ENCODE data around the gene TOGARAM2. TPM values are rescaled to one million over a fixed set of nuclear protein-coding genes. Genes with fewer than 3 reads are reported as not detected.
A peak's percentile ranks its signal among the peaks of the same experiment; 100 is the strongest.

Gene TOGARAM2
- polyA plus RNA-seq (ENCODE audit: insufficient read length): 2.4 TPM
- long read RNA-seq, donor 1: 0 reads
- long read RNA-seq, donor 2: 0 reads
- long read RNA-seq, donor 3: 0 reads
- long read RNA-seq, donor 4: 0 reads
- long read RNA-seq, donor 5: 0 reads
- long read RNA-seq, donor 6: 0 reads
- long read RNA-seq, donor 7: 0 reads
- long read RNA-seq, donor 8: 0 reads

- peak; percentile 70 for DNase-seq
Measured at GRCh38 chr2:28981016-28981441, at the start of gene TOGARAM2. TSS of gene TOGARAM2 (plus strand) at chr2:28981298. CDS start at chr2:28994835, 13,537 bp downstream.

GRCh38 chr2:28934769-28935168 lies 46.3 kb upstream of the TOGARAM2 start:
- no peak for DNase-seq

- no peak for DNase-seq
Measured at GRCh38 chr2:28941008-28941407, 40.1 kb upstream of the TOGARAM2 start.

- DNase-seq: no peak
Measured at GRCh38 chr2:28944535-28945248, 36.4 kb upstream of the TOGARAM2 start.

- no peak for DNase-seq
Measured at GRCh38 chr2:28948160-28948559, 32.9 kb upstream of the TOGARAM2 start.

DNA sequence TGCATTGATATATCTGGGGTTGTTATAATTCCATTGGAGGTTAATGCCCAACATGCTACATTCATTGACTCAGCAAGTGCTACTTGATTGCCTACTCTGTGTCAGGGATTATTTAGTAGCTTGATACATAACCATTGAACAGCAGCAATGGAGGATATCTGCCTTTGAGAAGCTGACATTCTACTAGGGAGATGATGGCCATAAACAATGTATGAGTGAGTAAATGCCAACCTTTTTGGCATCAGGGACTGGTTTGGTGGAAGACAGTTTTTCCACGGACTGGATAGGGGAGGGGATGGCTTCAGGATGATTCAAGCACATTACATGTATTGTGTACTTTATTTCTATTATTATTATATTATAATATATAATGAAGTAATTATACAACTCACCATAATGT lies 31.9 kb upstream of the TOGARAM2 start:
- no peak for DNase-seq

DNA sequence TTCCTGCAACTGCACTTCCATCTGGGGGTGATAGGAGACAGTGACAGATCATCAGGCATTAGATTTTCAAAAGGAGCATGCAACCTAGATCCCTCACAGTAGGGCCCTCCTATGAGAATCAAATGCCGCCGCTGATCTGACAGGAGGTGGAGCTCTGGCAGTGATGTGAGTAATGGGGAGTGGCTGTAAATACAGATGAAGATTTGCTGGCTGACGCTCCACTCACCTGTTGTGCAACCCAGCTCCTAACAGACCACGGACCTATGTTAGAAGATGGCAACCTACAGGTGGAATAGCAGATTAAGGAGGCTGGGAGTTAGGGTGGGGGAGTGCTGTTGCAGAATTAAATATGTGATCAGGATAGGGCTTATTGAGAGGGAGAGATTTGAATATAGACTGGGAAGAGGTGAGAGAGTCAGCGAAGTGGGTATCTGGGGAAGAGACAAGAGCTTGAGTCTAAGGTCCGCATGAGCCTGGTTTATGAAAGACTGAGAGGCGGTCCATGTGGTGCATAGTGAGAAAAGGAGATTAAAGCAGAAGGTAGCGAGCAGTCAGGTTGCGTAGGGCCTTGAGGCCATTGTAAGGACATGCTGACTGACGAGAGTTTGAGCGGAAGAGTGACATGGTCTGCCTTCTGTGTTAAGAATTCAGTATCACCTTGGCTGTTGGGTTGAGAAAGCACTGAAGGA lies 31.3 kb upstream of the TOGARAM2 start:
- no peak for DNase-seq

- no peak for DNase-seq
Measured at GRCh38 chr2:28950941-28951630, 30.0 kb upstream of the TOGARAM2 start.

- no peak for DNase-seq
Measured at GRCh38 chr2:28951910-28952835, 28.9 kb upstream of the TOGARAM2 start.

DNA sequence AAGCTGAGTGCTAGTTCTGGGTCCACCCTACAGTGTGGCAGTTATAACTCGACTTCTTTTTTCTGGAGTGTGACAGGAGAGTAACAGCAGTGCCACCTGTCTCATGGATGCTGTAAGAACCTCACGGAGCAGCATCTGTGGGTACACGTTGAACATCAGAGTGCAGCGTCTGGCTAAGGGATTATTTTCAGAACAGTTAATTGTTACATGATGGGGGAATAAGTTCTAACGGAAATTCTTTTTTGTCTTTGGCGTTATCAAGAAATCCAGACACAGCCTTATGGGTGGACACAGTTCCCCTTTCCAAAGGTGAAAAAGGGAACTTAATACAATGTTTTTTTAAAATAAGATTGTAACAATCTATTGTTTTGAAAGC lies 28.3 kb upstream of the TOGARAM2 start:
- no peak for DNase-seq

GRCh38 chr2:28955467-28955866 lies 25.6 kb upstream of the TOGARAM2 start:
- DNase-seq: no peak

GRCh38 chr2:28956415-28956826 lies 24.7 kb upstream of the TOGARAM2 start:
- no peak for DNase-seq

- DNase-seq: no peak
Measured at GRCh38 chr2:28956890-28957289, 24.2 kb upstream of the TOGARAM2 start.

GRCh38 chr2:28958689-28959088 lies 22.4 kb upstream of the TOGARAM2 start:
- DNase-seq: peak; percentile 79

- no peak for DNase-seq
Measured at GRCh38 chr2:28960401-28960800, 20.7 kb upstream of the TOGARAM2 start.

- no peak for DNase-seq
Measured at GRCh38 chr2:28962505-28962904, 18.6 kb upstream of the TOGARAM2 start.

- no peak for DNase-seq
Measured at GRCh38 chr2:28970464-28971160, 10.5 kb upstream of the TOGARAM2 start.

DNA sequence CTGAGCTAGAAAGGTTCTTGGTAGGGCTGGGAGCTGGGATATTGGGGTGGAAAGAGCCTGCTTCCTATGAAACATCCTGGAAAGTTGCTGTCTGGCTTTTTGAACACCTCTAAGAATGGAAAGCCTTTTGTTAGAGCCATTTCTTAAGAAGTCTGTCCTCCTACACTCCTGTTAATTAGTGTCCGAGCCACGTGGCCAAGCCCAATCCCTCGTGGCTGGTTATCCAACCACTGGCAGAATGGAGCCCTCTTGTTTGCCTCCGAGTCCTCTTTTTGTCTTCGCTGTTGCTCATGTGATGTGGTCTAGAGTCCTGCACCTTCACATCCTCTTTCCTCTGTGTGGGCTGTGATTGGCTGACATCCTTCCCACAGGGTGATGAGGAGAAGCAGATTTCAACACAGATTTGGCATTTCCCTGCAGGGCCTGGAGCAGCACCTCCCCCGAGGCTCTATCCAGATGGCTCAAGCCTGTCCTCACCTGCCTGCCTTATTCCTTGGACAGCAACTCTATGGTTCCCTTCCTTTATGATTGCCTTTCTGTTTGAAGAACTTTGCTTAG lies 8.2 kb upstream of the TOGARAM2 start:
- no peak for DNase-seq

DNA sequence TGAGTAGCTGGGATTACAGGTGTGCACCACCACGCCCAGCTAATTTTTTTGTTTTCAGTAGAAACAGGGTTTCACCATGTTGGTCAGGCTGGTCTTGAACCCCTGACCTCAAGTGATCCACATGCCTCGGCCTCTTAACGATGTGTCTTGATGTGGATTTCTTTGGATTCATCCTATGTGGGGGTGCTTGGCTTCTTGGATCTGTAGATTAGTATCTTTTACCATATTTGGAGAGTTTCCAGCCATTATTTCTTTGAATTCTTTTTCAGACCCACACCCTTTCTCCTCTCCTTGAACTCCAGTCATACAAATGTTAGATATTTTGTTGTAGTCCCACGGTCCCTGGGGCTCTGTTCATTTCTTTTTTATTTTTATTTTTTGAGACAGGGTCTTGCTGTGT lies 6.8 kb upstream of the TOGARAM2 start:
- DNase-seq: no peak

DNA sequence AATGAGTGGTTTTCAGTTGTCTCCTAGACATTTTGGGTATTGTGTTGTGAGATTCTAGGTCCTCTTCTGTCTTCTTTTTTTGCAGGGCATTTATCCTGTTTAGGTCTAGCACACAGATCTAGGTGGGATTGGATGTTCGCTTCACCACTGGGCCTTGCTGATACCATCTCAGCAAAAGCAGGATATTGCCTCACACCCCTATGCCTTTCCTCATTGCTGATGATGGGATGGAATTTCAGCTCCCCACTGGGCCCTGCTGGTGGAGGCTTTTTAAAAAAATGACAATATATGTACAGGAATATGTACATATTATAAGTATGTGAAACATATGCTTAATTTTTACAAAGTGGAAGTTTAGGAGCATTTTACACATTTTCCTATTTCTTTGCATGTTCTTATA lies 5.4 kb upstream of the TOGARAM2 start:
- no peak for DNase-seq

DNA sequence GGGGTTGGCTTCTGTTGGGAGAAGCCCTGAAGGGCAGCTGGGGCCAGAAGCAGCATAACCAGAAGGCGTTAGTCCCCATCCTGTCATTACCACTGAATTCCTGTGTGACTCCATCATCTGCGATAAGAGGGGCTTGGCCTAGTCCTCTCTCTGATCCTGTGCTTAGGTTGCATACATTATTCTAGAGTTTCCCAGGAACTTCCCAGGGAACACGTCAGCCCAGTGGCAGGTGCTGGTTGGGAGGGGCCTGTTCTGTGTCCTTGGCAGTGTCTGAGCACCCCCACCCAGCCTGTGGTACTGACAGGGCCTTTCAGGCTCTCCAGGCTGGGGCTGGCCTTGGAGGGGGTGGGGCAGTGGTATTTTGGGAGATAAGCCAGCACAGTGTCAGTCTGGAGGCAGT lies 4.5 kb upstream of the TOGARAM2 start:
- DNase-seq: no peak

Data from left kidney (tissue), 8 donors.